H9 (cell line): ENCODE data around the gene FBXO47. TPM values are rescaled to one million over a fixed set of nuclear protein-coding genes. Genes with fewer than 3 reads are reported as not detected.
"Not testable (repeated sequence)": the region's sequence is repeated elsewhere in the genome, so short reads cannot be mapped to it uniquely, and the experiment has no call there.

Experiments used
- DNase-seq: peaks from one replicate; pipeline ENCODE4 v3.0.0-alpha.2; 2017
- H2AFZ ChIP-seq: one replicate; pipeline ENCODE4 v1.6.1; 2013; ENCODE audit warnings: mild to moderate bottlenecking, low read length, control low read depth, moderate library complexity
- H2AK5ac ChIP-seq: 2 replicates; pipeline ENCODE4 v1.6.1; 2013; ENCODE audit warnings: low read length, control low read depth, mixed read lengths; ENCODE audit not compliant: insufficient read length
- H2BK120ac ChIP-seq: one replicate; pipeline ENCODE4 v1.6.1; 2013; ENCODE audit warnings: low read depth, mild to moderate bottlenecking, low read length, control low read depth, inconsistent platforms; ENCODE audit not compliant: poor library complexity, severe bottlenecking
- H2BK12ac ChIP-seq: 2 replicates; pipeline ENCODE4 v1.6.1; 2013; ENCODE audit warnings: low read length, control low read depth, mixed read lengths, low read depth; ENCODE audit not compliant: insufficient read length
- H2BK15ac ChIP-seq: 2 replicates; pipeline ENCODE4 v1.6.1; 2013; ENCODE audit warnings: low read depth, low read length, control low read depth
- H2BK20ac ChIP-seq: one replicate; pipeline ENCODE4 v1.6.1; 2013; ENCODE audit warnings: low read depth, mild to moderate bottlenecking, low read length, control low read depth, inconsistent platforms; ENCODE audit not compliant: poor library complexity, severe bottlenecking
- H2BK5ac ChIP-seq: 2 replicates; pipeline ENCODE4 v1.6.1; 2013; ENCODE audit warnings: low read length, control low read depth, mixed read lengths; ENCODE audit not compliant: insufficient read length
- H3K14ac ChIP-seq: 2 replicates; pipeline ENCODE4 v1.6.1; 2013; ENCODE audit warnings: low read length, control low read depth; ENCODE audit not compliant: insufficient read depth
- H3K18ac ChIP-seq: 2 replicates; pipeline ENCODE4 v1.6.1; 2013; ENCODE audit warnings: low read depth, mild to moderate bottlenecking, mixed read lengths, low read length, control low read depth; ENCODE audit not compliant: insufficient read length
- H3K23ac ChIP-seq: 2 replicates; pipeline ENCODE4 v1.6.1; 2013; ENCODE audit warnings: low read length, control low read depth, mixed read lengths, low read depth; ENCODE audit not compliant: insufficient read length
- H3K23me2 ChIP-seq: 2 replicates; pipeline ENCODE4 v1.6.1; 2013; ENCODE audit warnings: low read depth, mild to moderate bottlenecking, mixed read lengths, low read length, control low read depth; ENCODE audit not compliant: insufficient read length, poor library complexity, severe bottlenecking
- H3K27ac ChIP-seq: 2 replicates; pipeline ENCODE4 v1.5.1; 2013; ENCODE audit warnings: low read length, control low read depth, mixed read lengths, low read depth; ENCODE audit not compliant: insufficient read length
- H3K27me3 ChIP-seq: 2 replicates; pipeline ENCODE4 v1.6.1; 2013; ENCODE audit warnings: low read length, control low read depth, inconsistent platforms; ENCODE audit not compliant: insufficient read depth
- H3K4ac ChIP-seq: 2 replicates; pipeline ENCODE4 v1.6.1; 2013; ENCODE audit warnings: low read depth, mild to moderate bottlenecking, control low read depth, inconsistent platforms, low read length, moderate library complexity
- H3K4me1 ChIP-seq: 2 replicates; pipeline ENCODE4 v1.6.1; 2013; ENCODE audit warnings: low read length, control low read depth, inconsistent platforms; ENCODE audit not compliant: insufficient read depth
- H3K4me2 ChIP-seq: 2 replicates; pipeline ENCODE4 v1.6.1; 2013; ENCODE audit warnings: low read length, control low read depth, mixed read lengths; ENCODE audit not compliant: insufficient read length, insufficient read depth
- H3K56ac ChIP-seq: 2 replicates; pipeline ENCODE4 v1.6.1; 2013; ENCODE audit warnings: low read depth, mild to moderate bottlenecking, mixed read lengths, low read length, control low read depth; ENCODE audit not compliant: insufficient read length
- H3K79me1 ChIP-seq: 2 replicates; pipeline ENCODE4 v1.6.1; 2013; ENCODE audit warnings: low read depth, mild to moderate bottlenecking, moderate library complexity, low read length, control low read depth, inconsistent platforms; ENCODE audit not compliant: insufficient read depth, poor library complexity, severe bottlenecking
- H3K79me2 ChIP-seq: 2 replicates; pipeline ENCODE4 v1.6.1; 2013; ENCODE audit warnings: low read length, control low read depth, inconsistent platforms; ENCODE audit not compliant: insufficient read depth
- H3K9ac ChIP-seq: 2 replicates; pipeline ENCODE4 v1.6.1; 2013; ENCODE audit warnings: low read length, control low read depth, mixed read lengths; ENCODE audit not compliant: insufficient read length; ENCODE audit errors: extremely low read depth
- H3K9me3 ChIP-seq: one replicate; pipeline ENCODE4 v1.6.1; 2013; ENCODE audit warnings: low read depth, low read length, inconsistent platforms; ENCODE audit not compliant: control insufficient read depth
- H3T11ph ChIP-seq: one replicate; pipeline ENCODE4 v1.6.1; 2013; ENCODE audit warnings: mild to moderate bottlenecking, low read length, control low read depth, inconsistent platforms
- H4K20me1 ChIP-seq: one replicate; pipeline ENCODE4 v1.6.1; 2013; ENCODE audit not compliant: control insufficient read depth, insufficient read length, insufficient read depth
- H4K5ac ChIP-seq: 2 replicates; pipeline ENCODE4 v1.6.1; 2013; ENCODE audit warnings: low read depth, mild to moderate bottlenecking, mixed read lengths, low read length, control low read depth; ENCODE audit not compliant: insufficient read length
- H4K8ac ChIP-seq: replicated peaks from 2 replicates; pipeline ENCODE4 v1.6.1; 2013; ENCODE audit warnings: low read length, control low read depth, mixed read lengths, low read depth; ENCODE audit not compliant: insufficient read length
- H4K91ac ChIP-seq: 2 replicates; pipeline ENCODE4 v1.6.1; 2013; ENCODE audit warnings: low read depth, mild to moderate bottlenecking, moderate library complexity, mixed read lengths, low read length, control low read depth; ENCODE audit not compliant: insufficient read length
- H3K27ac Mint-ChIP-seq, 3 experiments: 2 replicates in 2 of 3; 3 replicates in 1 of 3; pipeline ENCODE4 v1.8.0; 2020 to 2021; ENCODE audit warnings: mixed read lengths in 3 of 3, mild to moderate bottlenecking in 1 of 3, moderate library complexity in 1 of 3
- H3K27me3 Mint-ChIP-seq: 2 replicates; pipeline ENCODE4 v1.8.0; 2021; ENCODE audit warnings: low read depth, mild to moderate bottlenecking, moderate library complexity, mixed read lengths
- H3K36me3 Mint-ChIP-seq, 3 experiments: 2 replicates in 2 of 3; 3 replicates in 1 of 3; pipeline ENCODE4 v1.8.0; 2020 to 2021; ENCODE audit warnings: low read depth in 3 of 3, mixed read lengths in 3 of 3; ENCODE audit not compliant: insufficient read depth in 1 of 3
- H3K4me1 Mint-ChIP-seq, 2 experiments: 2 replicates each; pipeline ENCODE4 v1.8.0; 2020; ENCODE audit warnings: mixed read lengths in 2 of 2
- H3K4me3 Mint-ChIP-seq, 2 experiments: 2 replicates in 1 of 2; 3 replicates in 1 of 2; pipeline ENCODE4 v1.8.0; 2020 to 2021; ENCODE audit warnings: mild to moderate bottlenecking in 2 of 2, mixed read lengths in 2 of 2, moderate library complexity in 1 of 2
- H3K9me3 Mint-ChIP-seq, 2 experiments: 2 replicates in 1 of 2; 3 replicates in 1 of 2; pipeline ENCODE4 v1.8.0; 2020; ENCODE audit warnings: mild to moderate bottlenecking in 2 of 2, mixed read lengths in 2 of 2, moderate library complexity in 1 of 2
- WGBS: extraction: QIAGEN DNeasy Blood & Tissue Kit; methylation state at CpG from one replicate; pipeline ENCODE4 v1.1.7; 2013; ENCODE audit warnings: missing lambda C conversion rate, low lambda C conversion rate, mixed read lengths; ENCODE audit not compliant: insufficient read length; ENCODE audit errors: extremely low coverage; 5-methylcytosine and 5-hydroxymethylcytosine counted together
- total RNA-seq: library from RNA; stranded (reverse); gene quantifications from 2 replicates; pipeline ENCODE4 v1.2.1, GENCODE V29; 2021
- TF ChIP-seq, protein P1 (sequence below): fragments of 200-600 bp; sonication (generic); conservative IDR thresholded peaks from 3 replicates; pipeline ENCODE4 v1.8.0; 2021; ENCODE audit warnings: antibody characterized with exemption, mild to moderate bottlenecking

FBXO47 gene
- total RNA-seq, 1 experiment from 2014 or later = not detected

DNA sequence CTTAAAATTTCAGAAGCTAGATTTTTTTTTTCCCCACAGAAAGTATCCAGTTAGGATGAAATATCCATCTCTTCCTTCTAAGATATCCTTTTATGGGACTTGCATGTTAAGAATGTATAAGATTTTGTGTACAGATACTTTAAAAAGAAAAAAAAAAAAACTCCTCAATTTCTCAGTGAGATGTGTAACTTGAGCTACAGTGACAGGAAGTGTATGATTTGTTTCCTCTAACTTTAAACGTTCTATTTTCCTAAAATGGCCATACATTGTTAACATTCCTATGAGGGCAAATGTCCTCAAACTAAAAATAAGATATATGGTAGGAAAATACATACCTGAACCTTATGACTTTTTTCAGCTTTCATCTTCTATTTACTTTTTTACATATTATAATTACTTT lies 8.9 kb downstream of the FBXO47 start:
- Histone ChIP-seq H3K18ac (no peak overlapping the region), H4K91ac (no peak overlapping the region), H3K27me3 (no peaks in the 10 kb centered on the region), H2BK120ac (no peak overlapping the region), H4K5ac (no peak overlapping the region), H4K20me1 (no peaks in the 10 kb centered on the region), H3K4me2 (no peak overlapping the region), H3K27ac (no peak overlapping the region), H3K4me1 (no peaks in the 10 kb centered on the region), H2AK5ac (no peak overlapping the region), H3K79me2 (no peaks in the 10 kb centered on the region), H2BK15ac (no peak overlapping the region), H3T11ph (no peak overlapping the region), H3K79me1 (no peaks in the 10 kb centered on the region), H2BK5ac (no peak overlapping the region), H3K9ac (no peak overlapping the region), H3K4ac (no peak overlapping the region), H2BK20ac (no peak overlapping the region), H3K56ac (no peak overlapping the region), H3K23ac (no peak overlapping the region), H3K14ac (no peak overlapping the region), H3K9me3 (no peaks in the 10 kb centered on the region), H2AFZ (no peak overlapping the region), H4K8ac (no peak overlapping the region), H2BK12ac (no peak overlapping the region), H3K23me2 (no peaks in the 10 kb centered on the region)
- no peak overlapping the region for H3K4me3 Mint-ChIP-seq
- DNase-seq = no peak
- no peak overlapping the region for H3K27ac Mint-ChIP-seq
- no peaks in the 10 kb centered on the region for H3K4me1 Mint-ChIP-seq
- TF ChIP-seq, protein P1, sequence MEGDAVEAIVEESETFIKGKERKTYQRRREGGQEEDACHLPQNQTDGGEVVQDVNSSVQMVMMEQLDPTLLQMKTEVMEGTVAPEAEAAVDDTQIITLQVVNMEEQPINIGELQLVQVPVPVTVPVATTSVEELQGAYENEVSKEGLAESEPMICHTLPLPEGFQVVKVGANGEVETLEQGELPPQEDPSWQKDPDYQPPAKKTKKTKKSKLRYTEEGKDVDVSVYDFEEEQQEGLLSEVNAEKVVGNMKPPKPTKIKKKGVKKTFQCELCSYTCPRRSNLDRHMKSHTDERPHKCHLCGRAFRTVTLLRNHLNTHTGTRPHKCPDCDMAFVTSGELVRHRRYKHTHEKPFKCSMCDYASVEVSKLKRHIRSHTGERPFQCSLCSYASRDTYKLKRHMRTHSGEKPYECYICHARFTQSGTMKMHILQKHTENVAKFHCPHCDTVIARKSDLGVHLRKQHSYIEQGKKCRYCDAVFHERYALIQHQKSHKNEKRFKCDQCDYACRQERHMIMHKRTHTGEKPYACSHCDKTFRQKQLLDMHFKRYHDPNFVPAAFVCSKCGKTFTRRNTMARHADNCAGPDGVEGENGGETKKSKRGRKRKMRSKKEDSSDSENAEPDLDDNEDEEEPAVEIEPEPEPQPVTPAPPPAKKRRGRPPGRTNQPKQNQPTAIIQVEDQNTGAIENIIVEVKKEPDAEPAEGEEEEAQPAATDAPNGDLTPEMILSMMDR = no peak
- no CpG with 5 or more reads among the region's 1 CpG for WGBS
- H3K27me3 Mint-ChIP-seq = no peaks in the 10 kb centered on the region
- H3K9me3 Mint-ChIP-seq = no peaks in the 10 kb centered on the region
- H3K36me3 Mint-ChIP-seq = no peaks in the 10 kb centered on the region

GRCh38 chr17:38953800-38954199 lies 13.4 kb downstream of the FBXO47 start:
- H2BK15ac ChIP-seq, H3K27ac Mint-ChIP-seq, H3K27me3 ChIP-seq, H2BK5ac ChIP-seq, H2AK5ac ChIP-seq, H3K9me3 ChIP-seq, H3K14ac ChIP-seq, H3K23ac ChIP-seq, H3K4me3 Mint-ChIP-seq, H3K4me2 ChIP-seq, H4K91ac ChIP-seq, DNase-seq, H3K56ac ChIP-seq, H2BK20ac ChIP-seq, H2BK120ac ChIP-seq, H3K4ac ChIP-seq, H3K18ac ChIP-seq, H3K23me2 ChIP-seq, H3K9me3 Mint-ChIP-seq, H3K27ac ChIP-seq, H2BK12ac ChIP-seq, H3K79me2 ChIP-seq, H2AFZ ChIP-seq, H3K36me3 Mint-ChIP-seq, H3K79me1 ChIP-seq, H3K27me3 Mint-ChIP-seq, H3K9ac ChIP-seq, H4K20me1 ChIP-seq, H3K4me1 ChIP-seq, H4K8ac ChIP-seq, H3K4me1 Mint-ChIP-seq, H4K5ac ChIP-seq, H3T11ph ChIP-seq: not testable (repeated sequence)
- no CpG with 5 or more reads among the region's 7 CpGs for WGBS
